ENCODE results near the gene GNG7.
"Not testable (repeated sequence)": the region's sequence is repeated elsewhere in the genome, so short reads cannot be mapped to it uniquely, and the experiment has no call there.

GNG7 gene

DNA sequence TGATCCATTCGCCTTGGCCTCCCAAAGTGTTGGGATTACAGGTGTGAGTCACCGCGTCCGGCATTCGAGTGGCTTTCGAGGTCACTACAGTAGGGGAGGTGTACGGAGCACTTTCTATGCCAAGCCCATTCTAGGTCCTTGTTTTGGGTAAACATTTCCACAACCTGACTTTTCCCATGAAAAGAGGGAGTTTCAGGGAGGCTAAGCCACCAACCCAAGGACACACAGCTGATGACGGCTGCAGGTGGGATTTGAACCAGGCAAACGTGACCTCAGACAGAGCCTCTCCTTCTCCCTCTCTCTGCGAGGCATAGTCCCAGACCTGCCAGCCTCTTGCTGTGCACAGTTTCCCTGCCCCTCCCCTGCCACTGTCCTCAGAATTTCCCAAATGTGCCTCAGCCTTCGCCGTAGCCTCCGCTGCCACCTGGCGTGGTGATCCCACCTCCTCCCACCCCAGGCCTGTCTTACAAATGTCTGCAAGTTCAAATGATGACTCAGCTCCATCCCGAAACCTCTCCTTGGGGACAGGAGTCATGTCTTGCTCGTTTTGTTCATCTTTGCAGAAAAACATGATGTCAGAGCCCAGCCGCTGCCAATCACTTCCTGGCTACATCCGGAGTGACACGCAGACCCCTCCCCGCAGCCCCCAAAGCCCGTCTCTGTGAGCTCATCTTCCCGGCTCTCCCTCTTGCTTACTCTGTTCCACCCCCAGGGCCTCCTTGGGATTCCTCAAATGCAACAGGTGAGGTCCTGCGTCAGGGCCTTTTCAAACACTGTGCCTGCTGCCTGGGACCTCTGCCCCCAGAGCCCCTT is 233.2 kb downstream of the GNG7 start:
- H3K27me3 ChIP-seq (ENCODE audit: insufficient read depth, low read length, poor library complexity, severe bottlenecking): no peaks in the 10 kb centered on the region
- no peaks in the 10 kb centered on the region for H3K9me3 ChIP-seq (ENCODE audit: insufficient read depth, low read depth, low read length)
- TF ChIP-seq CTCF (conservative IDR thresholded peaks at IDR 0.05; ENCODE audit: low read length): no peak
- TF ChIP-seq EZH2phosphoT487 (IDR thresholded peaks at IDR 0.05; ENCODE audit: borderline replicate concordance): no peak
- no peaks in the 10 kb centered on the region for H4K20me1 ChIP-seq (ENCODE audit: insufficient read depth, low read length, poor library complexity, severe bottlenecking)
- H3K36me3 ChIP-seq (ENCODE audit: insufficient read depth, low read length): no peaks in the 10 kb centered on the region
- no peak overlapping the region for H3K4me3 ChIP-seq (ENCODE audit: low read length, poor library complexity, severe bottlenecking)
- no peaks in the 10 kb centered on the region for H3F3A ChIP-seq (ENCODE audit: low read depth)
- no peak overlapping the region for H3K9ac ChIP-seq (ENCODE audit: low read depth, low read length, poor library complexity, severe bottlenecking)
- H3K4me2 ChIP-seq (ENCODE audit: low read depth, low read length, poor library complexity, severe bottlenecking): no peak overlapping the region
- H3K79me2 ChIP-seq (ENCODE audit: insufficient read depth, low read length): no peaks in the 10 kb centered on the region
- H2AFZ ChIP-seq (ENCODE audit: low read length): no peak overlapping the region; the same call in 1 of the 2 replicates
- H3K4me1 ChIP-seq (ENCODE audit: insufficient read depth, low read length, poor library complexity, severe bottlenecking): no peaks in the 10 kb centered on the region
- no peaks in the 10 kb centered on the region for H3K9me2 ChIP-seq (replicated peaks; ENCODE audit: low read depth, low read length)

- Histone ChIP-seq H3K9ac (ENCODE audit: low read depth, low read length, poor library complexity, severe bottlenecking) (no peak overlapping the region), H3F3A (ENCODE audit: low read depth) (no peaks in the 10 kb centered on the region), H3K36me3 (ENCODE audit: insufficient read depth, low read length) (no peaks in the 10 kb centered on the region), H4K20me1 (ENCODE audit: insufficient read depth, low read length, poor library complexity, severe bottlenecking) (no peaks in the 10 kb centered on the region), H2AFZ (ENCODE audit: low read length) (no peak overlapping the region), H3K4me1 (ENCODE audit: insufficient read depth, low read length, poor library complexity, severe bottlenecking) (no peaks in the 10 kb centered on the region), H3K4me2 (ENCODE audit: low read depth, low read length, poor library complexity, severe bottlenecking) (no peak overlapping the region), H3K9me2 (replicated peaks; ENCODE audit: low read depth, low read length) (no peaks in the 10 kb centered on the region), H3K27me3 (ENCODE audit: insufficient read depth, low read length, poor library complexity, severe bottlenecking) (no peaks in the 10 kb centered on the region), H3K79me2 (ENCODE audit: insufficient read depth, low read length) (no peaks in the 10 kb centered on the region), H3K9me3 (ENCODE audit: insufficient read depth, low read depth, low read length) (no peaks in the 10 kb centered on the region), H3K4me3 (ENCODE audit: low read length, poor library complexity, severe bottlenecking) (no peak overlapping the region)
- TF ChIP-seq CTCF (conservative IDR thresholded peaks at IDR 0.05; ENCODE audit: low read length) (no peak), EZH2phosphoT487 (IDR thresholded peaks at IDR 0.05; ENCODE audit: borderline replicate concordance) (no peak)
Observed at GRCh38 chr19:2468596-2468995, 233.9 kb downstream of the GNG7 start.

- TF ChIP-seq CTCF (conservative IDR thresholded peaks at IDR 0.05; ENCODE audit: low read length) (no peak), EZH2phosphoT487 (IDR thresholded peaks at IDR 0.05; ENCODE audit: borderline replicate concordance) (no peak)
- Histone ChIP-seq H4K20me1 (ENCODE audit: insufficient read depth, low read length, poor library complexity, severe bottlenecking) (no peaks in the 10 kb centered on the region), H3K36me3 (ENCODE audit: insufficient read depth, low read length) (no peaks in the 10 kb centered on the region), H3K27me3 (ENCODE audit: insufficient read depth, low read length, poor library complexity, severe bottlenecking) (no peaks in the 10 kb centered on the region), H3K9ac (ENCODE audit: low read depth, low read length, poor library complexity, severe bottlenecking) (no peak overlapping the region), H3K4me3 (ENCODE audit: low read length, poor library complexity, severe bottlenecking) (no peak overlapping the region), H3K9me3 (ENCODE audit: insufficient read depth, low read depth, low read length) (no peaks in the 10 kb centered on the region), H2AFZ (ENCODE audit: low read length) (no peak overlapping the region), H3K4me1 (ENCODE audit: insufficient read depth, low read length, poor library complexity, severe bottlenecking) (no peaks in the 10 kb centered on the region), H3K4me2 (ENCODE audit: low read depth, low read length, poor library complexity, severe bottlenecking) (no peak overlapping the region), H3K9me2 (replicated peaks; ENCODE audit: low read depth, low read length) (no peaks in the 10 kb centered on the region), H3F3A (ENCODE audit: low read depth) (no peaks in the 10 kb centered on the region), H3K79me2 (ENCODE audit: insufficient read depth, low read length) (no peaks in the 10 kb centered on the region)
Observed at GRCh38 chr19:2464389-2464788, 238.1 kb downstream of the GNG7 start.

DNA sequence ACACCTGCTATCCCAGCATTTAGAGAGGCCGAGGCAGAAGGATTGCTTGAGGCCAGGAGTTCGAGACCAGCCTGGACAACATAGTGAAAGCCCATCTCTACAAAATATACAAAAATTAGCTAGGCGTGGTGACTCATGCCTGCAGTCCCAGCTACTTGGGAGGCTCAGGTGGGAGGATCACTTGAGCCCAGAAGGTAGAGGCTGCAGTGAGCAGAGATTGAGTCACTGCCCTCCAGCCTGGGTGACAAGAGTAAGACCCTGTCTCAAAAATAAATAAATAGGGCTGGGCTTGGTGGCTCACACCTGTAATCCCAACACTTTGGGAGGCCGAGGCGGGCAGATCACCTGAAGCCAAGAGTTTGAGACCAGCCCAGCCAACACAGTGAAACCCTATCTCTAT is 238.8 kb downstream of the GNG7 start:
- not testable (repeated sequence) for H3K4me1 ChIP-seq (ENCODE audit: insufficient read depth, low read length, poor library complexity, severe bottlenecking); H3K9ac ChIP-seq (ENCODE audit: low read depth, low read length, poor library complexity, severe bottlenecking); H3K79me2 ChIP-seq (ENCODE audit: insufficient read depth, low read length); H2AFZ ChIP-seq (ENCODE audit: low read length); H3K9me2 ChIP-seq (replicated peaks; ENCODE audit: low read depth, low read length); H3K27me3 ChIP-seq (ENCODE audit: insufficient read depth, low read length, poor library complexity, severe bottlenecking); H4K20me1 ChIP-seq (ENCODE audit: insufficient read depth, low read length, poor library complexity, severe bottlenecking); H3K36me3 ChIP-seq (ENCODE audit: insufficient read depth, low read length); H3K9me3 ChIP-seq (ENCODE audit: insufficient read depth, low read depth, low read length); H3K4me2 ChIP-seq (ENCODE audit: low read depth, low read length, poor library complexity, severe bottlenecking); H3K4me3 ChIP-seq (ENCODE audit: low read length, poor library complexity, severe bottlenecking); H3F3A ChIP-seq (ENCODE audit: low read depth)
